ENCODE measurements around the gene ASPA.
A peak's percentile ranks its signal among the peaks of the same experiment; 100 is the strongest.

The ASPA gene

DNA sequence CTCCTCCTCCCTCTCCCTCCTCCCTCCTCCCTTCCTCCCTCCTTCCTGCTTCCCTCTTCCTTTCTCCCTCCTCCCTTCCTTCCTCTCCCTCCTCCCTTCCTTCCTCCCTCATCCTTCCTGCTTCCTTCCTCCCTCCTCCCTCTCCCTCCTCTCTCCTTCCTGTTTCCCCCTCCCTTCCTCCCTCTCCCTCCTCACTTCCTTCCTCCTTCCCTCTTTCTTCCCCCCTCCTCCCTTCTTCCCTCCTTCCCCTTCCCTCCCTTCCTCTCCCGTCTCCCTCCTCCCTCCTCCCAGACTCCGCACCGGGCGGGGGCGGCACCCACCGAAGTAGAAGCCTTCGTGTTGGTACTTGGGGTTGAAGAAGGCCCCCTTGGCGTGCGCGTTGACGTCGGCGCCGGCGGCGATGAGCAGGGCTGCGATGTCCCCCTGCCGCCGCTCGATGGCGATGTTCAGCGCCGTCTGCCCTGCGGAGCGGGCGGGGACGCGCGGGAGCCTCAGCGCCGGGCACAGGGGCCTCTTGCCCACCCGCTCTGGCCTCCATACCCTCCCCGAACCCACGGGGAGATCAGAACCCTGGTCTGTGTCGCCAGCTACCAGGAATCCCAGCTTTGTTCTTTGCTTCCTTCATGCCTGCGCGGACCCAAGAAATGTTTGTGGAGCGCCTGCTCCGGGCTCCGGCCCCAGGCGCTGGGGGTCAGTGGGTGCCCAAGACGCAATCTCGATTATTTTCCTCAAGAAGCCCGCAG lies 59.6 kb downstream of the ASPA start:
- peak in 2 of 4 experiments; percentile 2 to 12 for DNase-seq

DNA sequence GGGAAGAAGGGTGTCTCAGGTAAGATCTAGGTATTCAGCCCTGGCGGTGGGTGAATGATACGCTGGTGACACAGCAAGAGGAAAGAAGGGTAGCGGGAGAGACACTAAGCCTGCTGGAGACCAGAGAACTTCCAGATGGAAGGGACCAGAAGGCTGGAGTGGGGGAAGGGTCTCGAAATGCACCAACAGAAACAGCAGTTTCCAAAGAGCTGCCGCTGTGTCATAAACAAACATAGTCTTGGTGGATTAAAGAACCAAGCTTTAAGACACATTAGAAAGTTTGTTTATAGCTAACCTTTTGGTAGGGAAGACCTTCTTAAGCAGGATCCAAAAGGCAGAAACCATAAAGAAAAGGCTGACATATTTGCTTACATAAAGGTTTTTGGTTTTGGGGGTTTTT lies 60.9 kb downstream of the ASPA start:
- DNase-seq: no peak

DNA sequence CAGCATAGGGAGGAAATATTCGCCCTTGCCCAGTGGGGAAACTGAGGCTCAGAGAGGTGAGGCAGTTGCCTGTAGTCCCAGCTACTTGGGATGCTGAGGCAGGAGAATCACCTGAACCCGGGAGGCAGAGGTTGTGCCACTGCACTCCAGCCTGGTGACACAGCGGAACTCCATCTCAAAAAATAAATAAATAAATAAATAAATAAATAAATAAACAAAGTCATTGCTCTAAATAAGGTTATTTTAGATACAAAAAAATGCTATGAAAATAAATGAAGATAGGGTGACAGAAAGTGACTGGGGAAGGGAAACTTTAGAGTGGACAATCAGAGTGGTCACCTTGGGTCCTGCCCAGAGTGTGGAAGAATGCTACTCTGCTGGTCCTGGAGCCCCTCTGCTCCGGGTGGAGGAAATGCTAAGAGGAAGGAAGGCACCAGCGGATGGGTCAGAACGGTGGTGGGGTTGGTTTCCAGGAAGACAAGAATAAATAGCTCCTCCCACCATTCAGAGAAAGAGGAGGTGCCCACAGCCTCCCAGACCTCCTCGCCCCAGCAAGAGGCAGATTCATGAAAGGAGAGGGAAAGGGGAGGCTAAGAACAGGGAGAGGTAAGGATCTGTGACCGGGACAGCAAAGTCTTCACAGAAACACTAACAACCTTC lies 64.2 kb downstream of the ASPA start:
- no peak for DNase-seq

DNA sequence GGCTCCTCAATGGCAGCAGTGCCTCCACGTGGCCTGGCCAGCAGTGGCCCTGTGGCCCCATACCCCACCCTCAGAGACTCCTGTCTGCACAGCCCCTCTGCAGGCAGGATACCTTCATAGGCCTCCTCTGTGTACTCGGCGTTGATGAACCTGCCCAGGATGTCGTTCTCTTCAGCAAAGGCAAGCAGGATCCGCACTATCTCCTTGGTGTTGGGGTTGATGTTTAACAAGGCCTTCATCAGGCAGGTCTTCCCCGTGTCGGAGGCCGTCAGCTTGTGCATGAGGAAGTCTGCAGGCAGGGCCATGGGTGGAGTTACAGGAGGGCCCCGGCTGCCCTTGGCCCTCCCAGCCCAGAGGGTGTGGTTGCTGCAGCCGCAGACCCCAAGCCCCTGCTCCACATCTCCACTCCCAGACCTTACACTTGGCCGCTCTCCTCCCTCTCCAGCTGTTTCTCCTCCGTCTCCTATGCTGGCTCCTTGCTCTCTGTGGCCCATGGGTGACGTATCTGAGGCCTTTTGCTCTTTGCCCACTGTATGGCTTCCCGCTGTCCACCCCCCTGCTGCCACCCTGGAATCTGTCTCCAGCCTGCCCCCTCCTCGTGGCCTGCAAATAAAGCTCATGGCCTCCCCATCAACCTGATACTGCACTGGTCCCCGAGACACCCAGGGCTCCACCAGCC lies 66.8 kb downstream of the ASPA start:
- no peak for DNase-seq

DNA sequence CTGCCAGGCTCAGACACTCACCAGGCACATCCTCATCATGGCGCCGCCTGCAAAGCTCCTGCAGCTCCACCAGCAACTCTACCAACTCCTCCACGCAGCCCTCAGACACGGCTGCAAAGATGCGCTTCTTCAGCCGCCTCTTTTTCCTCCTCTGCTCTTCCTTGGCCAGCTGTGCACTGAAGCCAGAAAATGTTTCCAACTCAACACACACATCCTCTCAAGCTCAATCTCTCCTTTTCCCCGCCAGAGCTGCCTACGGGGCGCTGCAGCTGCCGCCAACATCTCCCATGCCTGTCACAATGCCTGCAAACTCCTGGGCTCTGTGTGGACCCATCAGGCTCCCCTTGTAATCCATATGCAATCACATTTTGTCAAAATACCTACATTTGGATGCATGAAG lies 67.7 kb downstream of the ASPA start:
- no peak for DNase-seq

DNA sequence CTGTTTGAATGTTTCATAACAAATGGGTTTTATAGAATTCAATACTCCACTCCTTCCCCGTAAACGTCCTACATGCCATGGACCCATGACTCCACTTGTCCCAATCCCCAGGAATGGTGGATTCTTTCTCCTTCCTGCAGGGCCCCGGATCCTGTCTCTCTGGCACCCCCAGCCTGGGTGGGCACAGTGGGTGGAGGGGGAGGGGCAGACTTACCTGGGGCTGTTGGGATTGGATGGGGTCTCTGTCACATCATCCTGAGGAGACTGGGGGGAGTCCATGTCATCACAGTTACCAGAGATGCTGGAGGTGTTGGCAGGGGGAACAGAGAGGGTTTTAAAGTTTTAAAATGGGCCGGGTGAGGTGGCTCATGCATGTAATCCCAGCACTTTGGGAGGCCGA lies 68.6 kb downstream of the ASPA start:
- DNase-seq: no peak

DNA sequence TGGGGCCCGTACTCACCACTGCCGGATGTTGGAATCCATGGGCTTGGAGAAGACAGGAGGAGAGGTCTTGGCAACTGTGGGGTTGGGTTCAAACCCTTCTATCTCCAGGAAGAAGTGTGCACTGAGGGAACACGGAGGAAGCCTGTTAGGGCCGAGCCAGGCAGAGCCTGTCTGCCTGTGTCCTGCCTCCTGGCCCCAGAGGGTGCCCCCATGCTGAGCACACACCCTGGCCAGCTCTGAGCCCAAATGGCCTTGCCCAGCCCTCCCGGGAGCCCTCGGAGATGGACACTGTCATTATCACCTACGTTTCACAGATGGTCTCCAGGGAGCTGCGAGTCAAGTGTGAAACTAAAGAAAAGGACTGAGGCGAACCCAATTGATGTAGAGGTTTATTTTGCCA lies 69.4 kb downstream of the ASPA start:
- DNase-seq: no peak

DNA sequence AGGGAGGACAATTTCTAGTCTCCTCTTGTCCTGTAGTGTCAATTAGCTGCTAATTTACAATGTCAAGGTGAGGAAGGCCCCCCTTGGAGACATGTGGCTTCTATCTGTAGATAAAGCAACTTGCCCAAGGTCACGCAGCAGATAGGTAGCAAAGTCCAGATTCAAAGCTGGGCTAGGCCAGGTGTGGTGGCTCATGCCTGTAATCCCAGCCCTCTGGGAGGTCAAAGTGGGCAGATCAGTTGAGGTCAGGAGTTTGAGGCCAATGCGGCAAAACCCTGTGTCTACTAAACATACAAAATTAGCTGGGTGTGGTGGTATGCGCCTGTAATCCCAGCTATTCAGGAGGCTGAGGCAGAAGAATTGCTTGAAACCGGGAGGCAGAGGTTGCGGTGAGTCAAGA lies 70.7 kb downstream of the ASPA start:
- DNase-seq: no peak

DNA sequence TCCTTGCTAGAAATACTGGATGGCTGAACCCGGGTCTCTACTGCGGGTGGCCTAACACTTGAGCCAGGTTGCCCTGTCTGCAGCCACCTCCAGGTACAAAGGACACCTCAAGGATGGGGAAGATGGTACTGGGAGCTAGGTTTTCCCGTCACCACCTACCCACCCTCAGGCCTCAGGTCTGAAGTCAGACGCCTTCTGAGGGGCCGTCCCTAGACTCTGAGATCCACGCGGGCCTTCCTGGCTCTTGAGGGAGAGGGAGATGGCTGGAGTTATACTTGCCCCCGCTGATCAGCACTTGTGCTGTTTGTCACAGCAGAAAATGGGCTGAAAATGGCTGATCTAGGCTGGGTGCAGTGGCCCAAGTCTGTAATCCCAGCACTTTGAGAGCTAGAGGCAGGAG lies 71.2 kb downstream of the ASPA start:
- no peak for DNase-seq

DNA sequence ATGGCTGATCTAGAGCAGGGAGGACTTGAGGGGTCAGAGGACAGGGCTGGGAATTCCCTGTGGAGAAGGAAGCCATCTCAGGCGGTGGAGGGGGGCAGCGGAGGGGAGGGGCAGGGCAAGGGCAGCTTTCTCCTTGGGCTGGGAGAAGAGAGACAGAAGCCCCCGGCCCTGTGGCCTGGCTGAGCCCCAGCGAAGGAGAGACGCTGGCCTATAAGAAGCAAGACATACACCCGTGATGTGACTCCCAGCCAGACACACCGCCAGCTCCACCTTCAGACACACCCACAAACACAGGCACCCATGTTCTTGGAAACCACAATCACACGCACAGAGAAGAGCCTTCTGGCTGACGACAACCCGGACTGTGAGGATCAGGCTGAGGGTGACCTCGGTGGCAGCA lies 71.8 kb downstream of the ASPA start:
- DNase-seq: no peak

DNA sequence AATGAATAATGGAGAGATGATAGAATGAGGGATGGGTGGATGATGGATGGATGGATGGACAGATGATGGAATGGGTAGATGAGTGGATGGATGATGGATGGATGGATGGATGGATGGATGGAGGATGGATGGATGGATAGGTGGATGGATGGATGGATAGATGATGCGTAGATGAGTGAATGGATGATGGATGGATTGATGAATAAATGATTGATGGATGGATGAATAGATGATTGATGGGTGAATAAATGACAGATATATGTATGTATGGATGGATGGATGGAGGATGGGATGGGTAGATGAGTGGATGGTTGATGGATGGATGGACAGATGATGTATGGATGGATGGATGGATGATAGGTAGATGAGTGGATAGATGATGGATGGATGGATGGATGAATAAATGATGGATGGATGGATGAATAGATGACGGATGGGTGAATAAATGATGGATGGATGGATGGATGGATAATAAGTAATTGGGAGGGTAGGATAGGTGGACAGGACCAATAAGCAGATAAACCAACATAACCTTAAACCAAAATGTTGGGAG lies 73.9 kb downstream of the ASPA start:
- DNase-seq: no peak

DNA sequence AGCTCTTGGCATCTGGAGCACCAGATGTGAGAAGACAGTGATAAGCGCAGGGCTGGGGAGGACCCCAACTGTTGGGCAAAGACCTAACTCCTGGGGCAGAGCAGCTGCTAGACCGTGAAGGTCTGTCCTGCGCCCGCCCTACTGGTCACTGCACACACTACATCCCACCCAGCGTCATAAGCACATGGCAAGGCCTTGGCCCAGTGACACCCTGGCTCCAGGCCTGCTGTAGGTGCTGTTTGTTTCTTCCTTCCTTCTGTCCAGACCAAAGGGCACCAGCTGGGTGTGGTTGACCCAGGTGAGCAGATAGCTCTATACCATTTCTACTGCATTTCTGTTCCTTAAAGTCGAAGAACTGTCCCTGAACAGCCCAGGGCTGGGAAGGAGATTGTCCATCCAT lies 75.4 kb downstream of the ASPA start:
- no peak for DNase-seq

DNA sequence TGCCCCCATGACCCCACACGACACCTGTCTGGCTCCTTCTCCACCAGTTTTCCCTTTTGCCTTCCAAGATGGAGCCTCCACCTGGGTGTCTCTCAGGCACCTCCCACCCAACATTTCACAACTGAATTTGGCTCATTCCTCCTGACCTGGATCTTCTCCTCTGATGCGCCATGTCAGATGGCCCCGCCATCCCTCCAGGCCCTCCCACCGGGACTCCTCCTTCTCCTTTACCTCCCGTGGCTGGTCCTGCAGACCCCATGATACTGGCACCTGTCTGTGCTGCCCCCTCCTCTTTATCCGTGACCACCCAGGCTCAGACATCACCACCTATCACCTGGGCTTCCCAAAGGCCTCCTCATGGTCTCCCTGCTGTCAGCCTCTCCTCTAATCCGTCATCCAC lies 77.1 kb downstream of the ASPA start:
- no peak for DNase-seq
